H1 (cell line): Measurements from ENCODE around the gene MOB3C. TPM values are rescaled to one million over a fixed set of nuclear protein-coding genes. Genes with fewer than 3 reads are reported as not detected.

Source experiments
- CTCF ChIA-PET: fragments of 300-600 bp; sonication (Branson Sonifier 250); formaldehyde crosslinking; loops from one replicate; lab custom pipeline; 2021; ENCODE audit not compliant: partially characterized antibody; lab: Charles Lee
- POLR2A ChIA-PET: fragments of 300-600 bp; sonication (Branson Sonifier 250); formaldehyde crosslinking; loops from one replicate; lab custom pipeline; 2021; ENCODE audit warnings: inconsistent platforms; ENCODE audit not compliant: partially characterized antibody; lab: Charles Lee
- DNase-seq, 2 experiments: peaks; one replicate each; pipeline versions ENCODE4 v3.0.0 to v3.0.0-alpha.2; 2010 to 2022; ENCODE audit warnings: low spot score in 2 of 2, low read depth in 1 of 2, mixed read lengths in 1 of 2
- FAIRE-seq: peaks from 2 replicates; lab custom pipeline; 2011; peaks lifted over from hg19 to GRCh38; lab: Jason Lieb, UNC
- H2AFZ ChIP-seq: 2 replicates; pipeline ENCODE4 v1.8.1; 2012; ENCODE audit warnings: low read length, inconsistent platforms
- H2AK5ac ChIP-seq: 2 replicates; pipeline ENCODE4 v1.6.1; 2013; ENCODE audit warnings: low read depth, low read length
- H2BK120ac ChIP-seq: replicated peaks from 2 replicates; pipeline ENCODE3; 2013; ENCODE audit warnings: low read depth, low read length, inconsistent platforms
- H2BK12ac ChIP-seq: 2 replicates; pipeline ENCODE4 v1.6.1; 2013; ENCODE audit warnings: low read depth, low read length
- H2BK15ac ChIP-seq: 2 replicates; pipeline ENCODE4 v1.6.1; 2013; ENCODE audit warnings: low read length
- H2BK20ac ChIP-seq: 2 replicates; pipeline ENCODE4 v1.6.1; 2013; ENCODE audit warnings: low read length
- H2BK5ac ChIP-seq: 2 replicates; pipeline ENCODE4 v1.6.1; 2013; ENCODE audit warnings: low read depth, low read length
- H3K14ac ChIP-seq: 2 replicates; pipeline ENCODE4 v1.6.1; 2013; ENCODE audit warnings: inconsistent platforms; ENCODE audit not compliant: insufficient read length
- H3K18ac ChIP-seq: 2 replicates; pipeline ENCODE4 v1.6.1; 2013; ENCODE audit warnings: low read length; ENCODE audit errors: extremely low read depth
- H3K23ac ChIP-seq: 2 replicates; pipeline ENCODE4 v1.6.1; 2013; ENCODE audit warnings: inconsistent platforms; ENCODE audit not compliant: insufficient read length
- H3K23me2 ChIP-seq: 2 replicates; pipeline ENCODE4 v1.6.1; 2013; ENCODE audit warnings: low read depth, low read length
- H3K27ac ChIP-seq: 2 replicates; pipeline ENCODE4 v1.6.1; 2011; ENCODE audit warnings: low read depth, low read length, inconsistent platforms
- H3K27me3 ChIP-seq, 4 experiments: replicated peaks in 1 of 4; 1 replicate in 1 of 4; 2 replicates in 3 of 4; pipeline versions ENCODE4 v1.6.1 to v1.8.1; 2011 to 2013; ENCODE audit warnings: low read length in 3 of 4, mild to moderate bottlenecking in 3 of 4, inconsistent platforms in 2 of 4, mixed read lengths in 2 of 4, moderate library complexity in 1 of 4; ENCODE audit not compliant: control insufficient read depth in 3 of 4, insufficient read depth in 3 of 4; ENCODE audit errors: extremely low read depth in 1 of 4
- H3K36me3 ChIP-seq, 4 experiments: 2 replicates each; pipeline versions ENCODE4 v1.6.1 to v1.8.1; 2011 to 2013; ENCODE audit warnings: mild to moderate bottlenecking in 4 of 4, low read length in 3 of 4, moderate library complexity in 2 of 4, control low read depth in 1 of 4, inconsistent platforms in 1 of 4; ENCODE audit not compliant: insufficient read depth in 4 of 4, control insufficient read depth in 2 of 4
- H3K4ac ChIP-seq: replicated peaks from 2 replicates; pipeline ENCODE3; 2013; ENCODE audit warnings: low read length, low read depth, mixed read lengths, inconsistent platforms; ENCODE audit not compliant: insufficient read length
- H3K4me1 ChIP-seq, 4 experiments: replicated peaks in 1 of 4; 1 replicate in 1 of 4; 2 replicates in 3 of 4; pipeline versions ENCODE4 v1.6.1 to v1.8.1; 2011 to 2013; ENCODE audit warnings: low read length in 3 of 4, inconsistent platforms in 2 of 4, mixed read lengths in 1 of 4; ENCODE audit not compliant: insufficient read depth in 4 of 4, control insufficient read depth in 3 of 4
- H3K4me2 ChIP-seq, 2 experiments: 2 replicates each; pipeline versions ENCODE4 v1.6.1 to v1.8.1; 2011 to 2013; ENCODE audit warnings: low read depth in 2 of 2, low read length in 2 of 2, control low read depth in 1 of 2, inconsistent platforms in 1 of 2, mild to moderate bottlenecking in 1 of 2; ENCODE audit not compliant: insufficient read depth in 1 of 2
- H3K4me3 ChIP-seq, 4 experiments: fragments of 200-600, 300-600 bp in 1 of 4; sonication (generic), shearing (Covaris generic), sonication (Bioruptor Twin) in 1 of 4; 2 replicates each; pipeline versions ENCODE4 v1.5.1 to v1.8.1; 2011 to 2016; ENCODE audit warnings: low read length in 4 of 4, low read depth in 3 of 4, control low read depth in 2 of 4, inconsistent platforms in 2 of 4, mild to moderate bottlenecking in 2 of 4, mixed read lengths in 1 of 4, moderate library complexity in 1 of 4; ENCODE audit not compliant: insufficient read depth in 2 of 4; ENCODE audit errors: extremely low read depth in 1 of 4
- H3K56ac ChIP-seq: replicated peaks from 2 replicates; pipeline ENCODE3; 2013; ENCODE audit warnings: low read depth, mild to moderate bottlenecking, mixed read lengths, low read length, inconsistent platforms; ENCODE audit not compliant: insufficient read length
- H3K79me1 ChIP-seq: 2 replicates; pipeline ENCODE4 v1.6.1; 2013; ENCODE audit warnings: low read depth, low read length, control low read depth
- H3K79me2 ChIP-seq, 2 experiments: 2 replicates each; pipeline versions ENCODE4 v1.6.1 to v1.8.1; 2012 to 2013; ENCODE audit warnings: low read length in 2 of 2, mild to moderate bottlenecking in 2 of 2, inconsistent platforms in 1 of 2; ENCODE audit not compliant: insufficient read depth in 2 of 2, control insufficient read depth in 1 of 2
- H3K9ac ChIP-seq, 4 experiments: replicated peaks in 1 of 4; 1 replicate in 1 of 4; 2 replicates in 3 of 4; pipeline versions ENCODE4 v1.6.1 to v1.8.1; 2011 to 2013; ENCODE audit warnings: low read depth in 3 of 4, low read length in 3 of 4, control low read depth in 2 of 4, mild to moderate bottlenecking in 2 of 4, moderate library complexity in 2 of 4, inconsistent platforms in 1 of 4; ENCODE audit errors: extremely low read depth in 1 of 4
- H3K9me3 ChIP-seq, 2 experiments: 2 replicates each; pipeline versions ENCODE4 v1.6.1 to v1.8.1; 2012 to 2013; ENCODE audit warnings: mild to moderate bottlenecking in 2 of 2, moderate library complexity in 2 of 2, control low read depth in 1 of 2, inconsistent platforms in 1 of 2, low read depth in 1 of 2, low read length in 1 of 2, mixed read lengths in 1 of 2; ENCODE audit not compliant: insufficient read depth in 2 of 2
- H4K20me1 ChIP-seq, 2 experiments: replicated peaks in 1 of 2; 2 replicates each; pipeline versions ENCODE3 to v1.8.1; 2011 to 2013; ENCODE audit warnings: inconsistent platforms in 2 of 2, low read length in 2 of 2, mild to moderate bottlenecking in 1 of 2; ENCODE audit not compliant: insufficient read depth in 2 of 2, control insufficient read depth in 1 of 2
- H4K5ac ChIP-seq: 2 replicates; pipeline ENCODE4 v1.6.1; 2013; ENCODE audit warnings: low read length, low read depth, mixed read lengths, inconsistent platforms; ENCODE audit not compliant: insufficient read length
- H4K8ac ChIP-seq: 2 replicates; pipeline ENCODE4 v1.8.0; 2013; ENCODE audit warnings: mild to moderate bottlenecking, moderate library complexity, low read length, inconsistent platforms; ENCODE audit not compliant: insufficient read depth; ENCODE audit errors: extremely low read depth
- H4K91ac ChIP-seq: replicated peaks from 2 replicates; pipeline ENCODE3; 2013; ENCODE audit warnings: low read length, mixed read lengths, inconsistent platforms; ENCODE audit not compliant: insufficient read length
- BCL11A ChIP-seq, 2 experiments: IDR thresholded peaks; one replicate each; pipeline ENCODE4 v1.6.1; 2011; ENCODE audit warnings: low read depth in 2 of 2, low read length in 2 of 2, mild to moderate bottlenecking in 2 of 2
- CEBPB ChIP-seq: IDR thresholded peaks from 2 replicates; pipeline ENCODE4 v1.6.1; 2012; ENCODE audit warnings: low read depth, low read length
- CHD1 ChIP-seq: IDR thresholded peaks from 2 replicates; pipeline ENCODE4 v1.6.1; 2012; ENCODE audit warnings: low read depth, low read length, improper control_type of control experiment
- CREB1 ChIP-seq: IDR thresholded peaks from 2 replicates; pipeline ENCODE4 v1.6.1; 2012; ENCODE audit warnings: inconsistent platforms
- EP300 ChIP-seq, 2 experiments: IDR thresholded peaks; 1 replicate in 1 of 2; 2 replicates in 1 of 2; pipeline ENCODE4 v1.6.1; 2011 to 2012; ENCODE audit warnings: low read depth in 2 of 2, low read length in 2 of 2, mild to moderate bottlenecking in 2 of 2, borderline replicate concordance in 1 of 2, inconsistent platforms in 1 of 2, moderate library complexity in 1 of 2
- POLR2A ChIP-seq, 2 experiments: IDR thresholded peaks; 1 replicate in 1 of 2; 2 replicates in 1 of 2; pipeline ENCODE4 v1.6.1; 2011; ENCODE audit warnings: low read depth in 2 of 2, low read length in 2 of 2, mild to moderate bottlenecking in 2 of 2; ENCODE audit errors: control extremely low read depth in 1 of 2
- RXRA ChIP-seq: IDR thresholded peaks from 2 replicates; pipeline ENCODE4 v1.6.1; 2011; ENCODE audit warnings: low read depth, mild to moderate bottlenecking, low read length, moderate library complexity; ENCODE audit not compliant: insufficient read depth
- SAP30 ChIP-seq: fragments of 300-600 bp; sonication (generic); IDR thresholded peaks from 2 replicates; pipeline ENCODE4 v1.7.1; 2012; ENCODE audit warnings: low read length, moderate library complexity, mild to moderate bottlenecking, inconsistent platforms; ENCODE audit not compliant: insufficient read depth, insufficient replicate concordance
- SIN3A ChIP-seq, 2 experiments: IDR thresholded peaks in 1 of 2; conservative IDR thresholded peaks in 1 of 2; 2 replicates each; pipeline ENCODE4 v1.6.1; 2011 to 2012; ENCODE audit warnings: low read length in 2 of 2, improper control_type of control experiment in 1 of 2, low read depth in 1 of 2, mild to moderate bottlenecking in 1 of 2
- SIX5 ChIP-seq: IDR thresholded peaks from 2 replicates; pipeline ENCODE4 v1.6.1; 2011; ENCODE audit warnings: mild to moderate bottlenecking, low read depth, low read length
- SP4 ChIP-seq: IDR thresholded peaks from 2 replicates; pipeline ENCODE4 v1.6.1; 2012; ENCODE audit warnings: low read length, inconsistent platforms
- TEAD4 ChIP-seq: IDR thresholded peaks from 2 replicates; pipeline ENCODE4 v1.6.1; 2012; ENCODE audit warnings: low read depth, low read length, inconsistent platforms, mixed read lengths
- WGBS, 2 experiments: shearing (Covaris generic) in 1 of 2; methylation state at CpG; one replicate each; pipeline versions ENCODE4 v1.1.6 to v1.1.7; 2013 to 2015; ENCODE audit warnings: low lambda C conversion rate in 2 of 2, mixed read lengths in 2 of 2, inconsistent platforms in 1 of 2, low coverage in 1 of 2, missing lambda C conversion rate in 1 of 2; ENCODE audit not compliant: insufficient replicate concordance in 2 of 2, insufficient coverage in 1 of 2, insufficient read length in 1 of 2; ENCODE audit errors: extremely low coverage in 1 of 2, missing lambda C conversion rate in 1 of 2; 5-methylcytosine and 5-hydroxymethylcytosine counted together
- polyA plus RNA-seq, 7 experiments: library from polyadenylated mRNA; depleted of rRNA in 3 of 7; stranded (reverse) in 5 of 7; unstranded in 2 of 7; fragments of >200 nt in 5 of 7; fragments of 200-250 nt in 2 of 7; gene quantifications; 1 replicate in 5 of 7; 2 replicates in 1 of 7; 4 replicates in 1 of 7; pipeline versions ENCODE4 v1.2.1 to v1.2.3, GENCODE V29; 2011 to 2013; ENCODE audit warnings: missing spikeins in 2 of 7, mixed read lengths in 2 of 7
- total RNA-seq: library from RNA; stranded (reverse); fragmentation: NEBNext Ultra II Directional; extraction: Animal tissue kit (Norgen Biotek cat#: 25700); gene quantifications from 2 replicates; pipeline ENCODE4 v1.2.1, GENCODE V29; 2021
- TF ChIP-seq, protein P1 (sequence below): IDR thresholded peaks from 2 replicates; pipeline ENCODE4 v1.6.1; 2011; ENCODE audit warnings: low read length, improper control_type of control experiment

The MOB3C gene
- total and polyA plus RNA-seq, 2 of the 8 experiments (the other 6 are each of a cell fraction or from before 2014, with no cell fraction given) = 5.8 to 6.6 TPM

- Histone ChIP-seq H2BK120ac (no peak overlapping the region), H4K20me1 (no peaks in the 10 kb centered on the region), H3K9ac (no peak overlapping the region; a peak in 1 of 7 replicates), H2BK12ac (no peak overlapping the region), H3K27ac (no peak overlapping the region), H3K14ac (no peak overlapping the region), H3K56ac (no peak overlapping the region), H3K23ac (no peak overlapping the region), H4K91ac (no peak overlapping the region), H2BK20ac (no peak overlapping the region), H3K18ac (no peak overlapping the region), H3K27me3 (no peaks in the 10 kb centered on the region), H3K4me1 (peaks cover 6 to 11% (median 9%) of the 10 kb centered on the region in 4 experiments; a peak in 6 of 7 replicates), H3K4ac (no peak overlapping the region), H3K79me2 (no peaks in the 10 kb centered on the region), H2BK15ac (no peak overlapping the region), H3K79me1 (no peaks in the 10 kb centered on the region), H3K23me2 (no peaks in the 10 kb centered on the region), H3K9me3 (no peaks in the 10 kb centered on the region), H2AFZ (no peak overlapping the region), H3K4me3 (peak overlapping the region in 1 of 4 experiments; percentile 1; a peak in 1 of 8 replicates), H4K5ac (no peak overlapping the region), H2AK5ac (no peak overlapping the region), H4K8ac (no peak overlapping the region; the same call in 1 of the 2 replicates), H3K4me2 (peak overlapping the region; percentile 7 to 36; a peak in 1 of 4 replicates), H2BK5ac (peak overlapping the region; percentile 50; the same call in 1 of the 2 replicates), H3K36me3 (peaks cover 0 to 6% (median 0%) of the 10 kb centered on the region in 4 experiments; a peak in 2 of 8 replicates)
- ChIA-PET CTCF (interaction anchor here (3.1 kb wide), 1 partner anchor 28 kb away, joined by 17 read pairs; the partner anchor contains the start of gene MKNK1), POLR2A (no interaction called here)
- WGBS, 2 experiments = 77% methylated on average over 12 of the region's 12 CpGs; no CpG with 5 or more reads in 1 of the 2 experiments
- FAIRE-seq = no peak
- no peak for DNase-seq
- TF ChIP-seq RXRA (no peak), CEBPB (no peak), SP4 (no peak), EP300 (IDR thresholded peaks at IDR 0.05; ENCODE audit: borderline replicate concordance in 1 of 2, low read depth in 2 of 2, low read length in 2 of 2) (no peak), CHD1 (no peak), SAP30 (no peak), BCL11A (IDR thresholded peaks at IDR 0.05; ENCODE audit: low read depth in 2 of 2, low read length in 2 of 2) (no peak), SIN3A (conservative IDR thresholded peaks at IDR 0.05 in 1 of 2, IDR thresholded peaks at IDR 0.05 in 1 of 2; ENCODE audit: low read depth in 1 of 2, low read length in 2 of 2) (no peak), TEAD4 (no peak), POLR2A (IDR thresholded peaks at IDR 0.05; ENCODE audit: control extremely low read depth in 1 of 2, low read depth in 2 of 2, low read length in 2 of 2) (no peak), SIX5 (no peak), CREB1 (no peak)
- TF ChIP-seq, protein P1, sequence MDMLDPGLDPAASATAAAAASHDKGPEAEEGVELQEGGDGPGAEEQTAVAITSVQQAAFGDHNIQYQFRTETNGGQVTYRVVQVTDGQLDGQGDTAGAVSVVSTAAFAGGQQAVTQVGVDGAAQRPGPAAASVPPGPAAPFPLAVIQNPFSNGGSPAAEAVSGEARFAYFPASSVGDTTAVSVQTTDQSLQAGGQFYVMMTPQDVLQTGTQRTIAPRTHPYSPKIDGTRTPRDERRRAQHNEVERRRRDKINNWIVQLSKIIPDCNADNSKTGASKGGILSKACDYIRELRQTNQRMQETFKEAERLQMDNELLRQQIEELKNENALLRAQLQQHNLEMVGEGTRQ = no peak
Measured at GRCh38 chr1:46575300-46575699, 41.3 kb downstream of the MOB3C start.
